Adrenal gland (tissue), 12 donors: ENCODE measurements around the gene OGFRL1. TPM values are rescaled to one million over a fixed set of nuclear protein-coding genes. Genes with fewer than 3 reads are reported as not detected.
"Not testable (repeated sequence)": the region's sequence is repeated elsewhere in the genome, so short reads cannot be mapped to it uniquely, and the experiment has no call there.

Experiments
- DNase-seq, 7 donors: peaks; one replicate each; pipeline ENCODE4 v3.0.0-alpha.2; 2019 to 2020
- H3K27ac ChIP-seq, 5 donors: fragments of 200-600 bp; sonication (generic) in 4 of 5; 1 replicate in 3 of 5; 2 replicates in 2 of 5; pipeline versions ENCODE4 v1.5.1 to v1.8.0; 2016 to 2020; ENCODE audit warnings: mild to moderate bottlenecking in 1 of 5
- H3K27me3 ChIP-seq: fragments of 200-600 bp; 2 replicates; pipeline ENCODE4 v1.8.0; 2021
- H3K36me3 ChIP-seq, 2 donors: fragments of 200-600 bp; replicated peaks in 1 of 2; 1 replicate in 1 of 2; 2 replicates in 1 of 2; pipeline versions ENCODE4 v1.5.1 to v1.8.0; 2018 to 2022
- H3K4me1 ChIP-seq, 2 donors: fragments of 200-600 bp; replicated peaks in 1 of 2; 1 replicate in 1 of 2; 2 replicates in 1 of 2; pipeline versions ENCODE4 v1.5.1 to v1.8.0; 2018 to 2021
- H3K4me3 ChIP-seq, 4 donors: fragments of 200-600 bp; sonication (generic) in 3 of 4; one replicate each; pipeline ENCODE4 v1.5.1; 2016 to 2018
- H3K9me3 ChIP-seq, 3 donors: fragments of 200-600 bp; sonication (generic) in 1 of 3; replicated peaks in 1 of 3; 1 replicate in 2 of 3; 2 replicates in 1 of 3; pipeline versions ENCODE4 v1.5.1 to v1.8.0; 2016 to 2021
- CTCF ChIP-seq, 6 experiments: fragments of 450-650 bp in 4 of 6; fragments of 200-600 bp in 2 of 6; sonication (generic) in 1 of 6; IDR thresholded peaks; 1 replicate in 5 of 6; 2 replicates in 1 of 6; pipeline versions ENCODE4 v1.5.1 to v1.8.0; 2016 to 2021; ENCODE audit warnings: antibody characterized with exemption in 6 of 6, mild to moderate bottlenecking in 2 of 6, moderate library complexity in 1 of 6
- POLR2A ChIP-seq, 2 donors: fragments of 450-650 bp; IDR thresholded peaks; one replicate each; pipeline ENCODE4 v1.6.1; 2017; ENCODE audit warnings: antibody characterized with exemption in 2 of 2, mild to moderate bottlenecking in 2 of 2, moderate library complexity in 1 of 2
- WGBS, 4 donors: extraction: QIAGEN DNeasy Blood & Tissue Kit in 2 of 4; methylation state at CpG; one replicate each; pipeline versions ENCODE4 v1.1.5 to v1.1.7; 2013 to 2017; 5-methylcytosine and 5-hydroxymethylcytosine counted together
- intact Hi-C, 2 donors: fragments of 100-400 bp; cut with DNase I; formaldehyde crosslinking; loops; one replicate each; pipeline versions ENCODE4 v1.14.1 to v1.15.0; 2022 to 2023
- polyA plus RNA-seq, 3 donors: library from polyadenylated mRNA; stranded (reverse); fragments of 200-250 nt in 2 of 3; fragments of 350-450 nt in 1 of 3; fragmentation: Illumina TruSeq in 1 of 3; extraction: RNeasy Lipid Tissue Mini Kit (QIAGEN cat#74804) in 1 of 3; gene quantifications; one replicate each; pipeline ENCODE4 v1.2.3, GENCODE V29; 2013 to 2014
- total RNA-seq, 9 donors: library from RNA; depleted of rRNA in 4 of 9; stranded (reverse); fragments of >200 nt in 4 of 9; fragments of 120-200 nt in 1 of 9; fragmentation: NEBNext Ultra II Directional in 1 of 9; extraction: Animal tissue kit (Norgen Biotek cat#: 25700) in 1 of 9; gene quantifications; one replicate each; pipeline versions ENCODE4 v1.1.0 to v1.2.4, GENCODE V29; 2013 to 2023
- donor health status: healthy with polysubstance abuse.
- donor health status: Bipolar disorder and iron deficiency.
- donor health status: DM: yes; HTN: yes; CAD: no.
- donor health status: DM: no; HTN: no; CAD: no.
- donor health status: DM: no; HTN: no; CAD: no.
- donor health status: DM: yes; HTN: yes; CAD: no.

OGFRL1 gene
- total and polyA plus RNA-seq, 12 donors: 5.3 to 33.4 (median 13.8) TPM

- Histone ChIP-seq H3K36me3 (no peaks in the 10 kb centered on the region), H3K27me3 (no peaks in the 10 kb centered on the region), H3K9me3 (no peaks in the 10 kb centered on the region), H3K27ac (peak overlapping the region in 1 of 5 donors; percentile 4), H3K4me1 (no peaks in the 10 kb centered on the region), H3K4me3 (no peak overlapping the region)
- 69 to 88% (median 80%) methylated on average over 2 of the region's 2 CpGs for WGBS, 4 donors
- DNase-seq: no peak
- intact Hi-C loops: no loop called here
- no peak for TF ChIP-seq CTCF (IDR thresholded peaks at IDR 0.05)
- TF ChIP-seq POLR2A (IDR thresholded peaks at IDR 0.05): no peak
Measured at GRCh38 chr6:71259888-71260604, 28.6 kb upstream of the OGFRL1 start.

- peak overlapping the region in 1 of 5 donors; percentile 44 for H3K27ac ChIP-seq
- intact Hi-C loops: no loop called here
Measured at GRCh38 chr6:71262914-71263313, 25.7 kb upstream of the OGFRL1 start.

GRCh38 chr6:71266392-71266791, 22.2 kb upstream of the OGFRL1 start:
- H3K4me3 ChIP-seq, H3K4me1 ChIP-seq, H3K27me3 ChIP-seq, H3K36me3 ChIP-seq, H3K9me3 ChIP-seq, DNase-seq, H3K27ac ChIP-seq, intact Hi-C loops: not testable (repeated sequence)
- 89 to 100% (median 92%) methylated on average over 1 to 17 of the region's 24 CpGs; no CpG with 5 or more reads in 1 of the 4 donors for WGBS, 4 donors

More at GRCh38 chr6:71262914-71263313, 25.7 kb upstream of the OGFRL1 start:
- Histone ChIP-seq H3K36me3 (no peaks in the 10 kb centered on the region), H3K27me3 (no peaks in the 10 kb centered on the region), H3K9me3 (no peaks in the 10 kb centered on the region), H3K4me3 (no peak overlapping the region), H3K4me1 (no peaks in the 10 kb centered on the region)
- no peak for DNase-seq
- 67 to 76% (median 69%) methylated on average over 6 to 7 of the region's 7 CpGs for WGBS, 4 donors
- no peak for TF ChIP-seq CTCF (IDR thresholded peaks at IDR 0.05)
- no peak for TF ChIP-seq POLR2A (IDR thresholded peaks at IDR 0.05)

GRCh38 chr6:71268735-71269437, 19.7 kb upstream of the OGFRL1 start:
- H3K27ac ChIP-seq: no peak overlapping the region
- intact Hi-C loops: no loop called here
- TF ChIP-seq CTCF (IDR thresholded peaks at IDR 0.05) (no peak), POLR2A (IDR thresholded peaks at IDR 0.05) (no peak)
- 56 to 69% (median 61%) methylated on average over 3 of the region's 3 CpGs for whole genome bisulfite sequencing, 4 donors
- no peaks in the 10 kb centered on the region for H3K4me1 ChIP-seq
- no peaks in the 10 kb centered on the region for H3K36me3 ChIP-seq
- no peak overlapping the region for H3K4me3 ChIP-seq
- DNase-seq: no peak
- H3K27me3 ChIP-seq: no peaks in the 10 kb centered on the region
- H3K9me3 ChIP-seq: no peaks in the 10 kb centered on the region
